Activated CD8-positive, alpha-beta T cell treated with anti-CD3 and anti-CD28 coated beads for 36 hours (primary cell): ENCODE measurements around the gene NBEAL2. TPM values are rescaled to one million over a fixed set of nuclear protein-coding genes. Genes with fewer than 3 reads are reported as not detected.
"Not testable (repeated sequence)": the region's sequence is repeated elsewhere in the genome, so short reads cannot be mapped to it uniquely, and the experiment has no call there.

ENCODE experiments used
- ATAC-seq: fragments of 200-7000 bp; cut with Tn5 transposase; one replicate; pipeline ENCODE4 v1.10.0; 2021; ENCODE audit warnings: mild to moderate bottlenecking, moderate library complexity
- CTCF ChIA-PET: fragments of 350-600 bp; sonication (Branson Sonifier 250); formaldehyde crosslinking; loops from one replicate; lab custom pipeline; 2021; ENCODE audit warnings: antibody characterized with exemption; lab: Charles Lee
- POLR2A ChIA-PET: fragments of 350-600 bp; sonication (Branson Sonifier 250); formaldehyde crosslinking; loops from one replicate; lab custom pipeline; 2021; ENCODE audit warnings: antibody characterized with exemption; lab: Charles Lee
- DNase-seq: peaks from one replicate; pipeline ENCODE4 v3.0.0-alpha.2; 2020
- H3K27ac Mint-ChIP-seq: one replicate; pipeline ENCODE4 v1.8.0; 2021; ENCODE audit warnings: mild to moderate bottlenecking, mixed read lengths
- H3K27me3 Mint-ChIP-seq: one replicate; pipeline ENCODE4 v1.8.0; 2021; ENCODE audit warnings: mixed read lengths
- H3K36me3 Mint-ChIP-seq: one replicate; pipeline ENCODE4 v1.8.0; 2021; ENCODE audit warnings: low read depth, mixed read lengths
- H3K4me1 Mint-ChIP-seq: one replicate; pipeline ENCODE4 v1.8.0; 2021; ENCODE audit warnings: low read depth, mixed read lengths
- H3K4me3 Mint-ChIP-seq: one replicate; pipeline ENCODE4 v1.8.0; 2021; ENCODE audit warnings: mild to moderate bottlenecking, moderate library complexity, mixed read lengths
- H3K9me3 Mint-ChIP-seq: one replicate; pipeline ENCODE4 v1.8.0; 2021; ENCODE audit warnings: mixed read lengths
- intact Hi-C: fragments of 100-400 bp; cut with micrococcal nuclease; formaldehyde crosslinking; loops from one replicate; pipeline ENCODE4 v1.10.0; 2022
- total RNA-seq, 2 experiments: library from RNA; stranded (reverse); gene quantifications; one replicate each; pipeline ENCODE4 v1.2.3, GENCODE V29; 2021
- TF ChIP-seq, protein P1 (sequence below): fragments of 200-600 bp; IDR thresholded peaks from one replicate; pipeline ENCODE4 v1.8.0; 2022; ENCODE audit warnings: antibody characterized with exemption, mild to moderate bottlenecking

Gene NBEAL2
- total RNA-seq, 2 experiments from 2014 or later = 58.9 to 63.7 TPM

DNA sequence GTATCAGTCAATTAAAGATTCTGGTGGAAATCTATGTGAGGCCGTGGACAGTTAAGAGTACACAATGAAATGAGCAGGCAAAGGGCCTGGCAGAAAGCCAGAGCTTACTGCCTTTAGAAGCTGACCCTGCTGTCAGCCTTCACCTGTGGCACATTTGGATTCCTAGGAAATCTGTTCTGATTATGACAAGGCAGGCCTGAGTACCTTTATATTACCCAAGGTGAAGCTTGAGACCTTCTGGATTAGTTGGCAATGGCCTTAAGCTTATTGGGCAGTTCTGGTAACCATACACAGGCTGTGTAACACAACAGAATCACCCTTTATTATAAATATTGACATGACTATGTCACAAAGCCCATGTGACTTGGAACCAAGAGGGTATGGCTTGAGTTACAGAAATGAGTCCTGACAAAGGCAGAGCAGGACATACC is 43.2 kb downstream of the NBEAL2 start:
- CTCF ChIA-PET = interaction anchor here (0.9 to 1.0 kb wide), 2 partner anchors 9 to 156 kb away, joined by 3 to 4 read pairs; no protein-coding TSS in a partner anchor
- Mint-ChIP-seq H3K36me3 (peaks cover 28% of the 10 kb centered on the region), H3K27ac (no peak overlapping the region), H3K4me3 (no peak overlapping the region), H3K27me3 (no peaks in the 10 kb centered on the region), H3K9me3 (no peaks in the 10 kb centered on the region), H3K4me1 (peaks cover 61% of the 10 kb centered on the region)
- POLR2A ChIA-PET = interaction anchor here (1.1 kb wide), 1 partner anchor 13 kb away, joined by 3 read pairs; no protein-coding TSS in a partner anchor
- DNase-seq (no peak), ATAC-seq (no peak)
- TF ChIP-seq, protein P1, sequence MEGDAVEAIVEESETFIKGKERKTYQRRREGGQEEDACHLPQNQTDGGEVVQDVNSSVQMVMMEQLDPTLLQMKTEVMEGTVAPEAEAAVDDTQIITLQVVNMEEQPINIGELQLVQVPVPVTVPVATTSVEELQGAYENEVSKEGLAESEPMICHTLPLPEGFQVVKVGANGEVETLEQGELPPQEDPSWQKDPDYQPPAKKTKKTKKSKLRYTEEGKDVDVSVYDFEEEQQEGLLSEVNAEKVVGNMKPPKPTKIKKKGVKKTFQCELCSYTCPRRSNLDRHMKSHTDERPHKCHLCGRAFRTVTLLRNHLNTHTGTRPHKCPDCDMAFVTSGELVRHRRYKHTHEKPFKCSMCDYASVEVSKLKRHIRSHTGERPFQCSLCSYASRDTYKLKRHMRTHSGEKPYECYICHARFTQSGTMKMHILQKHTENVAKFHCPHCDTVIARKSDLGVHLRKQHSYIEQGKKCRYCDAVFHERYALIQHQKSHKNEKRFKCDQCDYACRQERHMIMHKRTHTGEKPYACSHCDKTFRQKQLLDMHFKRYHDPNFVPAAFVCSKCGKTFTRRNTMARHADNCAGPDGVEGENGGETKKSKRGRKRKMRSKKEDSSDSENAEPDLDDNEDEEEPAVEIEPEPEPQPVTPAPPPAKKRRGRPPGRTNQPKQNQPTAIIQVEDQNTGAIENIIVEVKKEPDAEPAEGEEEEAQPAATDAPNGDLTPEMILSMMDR = no peak
- intact Hi-C loops = no loop called here

DNA sequence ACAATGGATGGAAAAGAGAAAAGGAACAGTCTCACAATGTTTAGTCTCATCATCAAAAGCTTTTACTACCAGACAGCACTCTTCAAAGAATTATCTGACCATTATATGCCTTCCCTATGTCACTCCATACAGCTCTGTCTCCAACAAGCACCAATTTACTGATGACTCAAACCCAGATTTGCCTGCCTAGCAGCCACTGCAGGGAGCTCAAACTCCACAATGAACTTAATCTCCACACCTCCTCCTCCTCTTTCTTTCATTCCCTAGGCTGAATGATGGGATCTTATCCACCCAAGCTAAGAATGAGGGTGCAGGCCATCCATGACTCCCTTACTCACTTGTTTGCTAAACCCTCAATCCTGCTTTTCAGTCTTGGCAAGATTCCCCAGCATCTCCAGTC is 45.5 kb downstream of the NBEAL2 start:
- peaks cover 51% of the 10 kb centered on the region for H3K4me1 Mint-ChIP-seq
- H3K27me3 Mint-ChIP-seq = no peaks in the 10 kb centered on the region
- no peak overlapping the region for H3K27ac Mint-ChIP-seq
- ChIA-PET POLR2A (no interaction called here), CTCF (no interaction called here)
- H3K4me3 Mint-ChIP-seq = no peak overlapping the region
- intact Hi-C loops = no loop called here
- no peaks in the 10 kb centered on the region for H3K9me3 Mint-ChIP-seq
- DNase-seq (no peak), ATAC-seq (peak; percentile 45)
- H3K36me3 Mint-ChIP-seq = peaks cover 26% of the 10 kb centered on the region
- TF ChIP-seq, protein P1 = no peak

DNA sequence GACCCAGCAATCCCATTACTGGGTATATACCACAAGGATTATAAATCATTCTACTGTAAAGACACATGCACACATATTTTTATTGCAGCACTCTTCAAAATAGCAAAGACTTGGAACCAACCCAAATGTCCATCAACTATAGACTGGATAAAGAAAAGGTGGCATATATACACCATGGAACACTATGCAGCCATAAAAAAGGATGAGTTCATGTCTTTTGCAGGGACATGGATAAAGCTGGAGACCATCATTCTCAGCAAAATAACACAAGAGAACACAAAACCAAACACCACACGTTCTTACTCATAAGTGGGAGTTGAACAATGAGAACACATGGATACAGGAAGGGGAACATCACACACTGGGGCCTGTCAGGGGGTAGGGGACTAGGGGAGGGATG is 47.0 kb downstream of the NBEAL2 start:
- CTCF ChIA-PET, DNase-seq, H3K4me3 Mint-ChIP-seq, intact Hi-C loops, POLR2A ChIA-PET, H3K27ac Mint-ChIP-seq, ATAC-seq, H3K27me3 Mint-ChIP-seq, H3K9me3 Mint-ChIP-seq: not testable (repeated sequence)
- peaks cover 24% of the 10 kb centered on the region for H3K36me3 Mint-ChIP-seq
- peaks cover 53% of the 10 kb centered on the region for H3K4me1 Mint-ChIP-seq

DNA sequence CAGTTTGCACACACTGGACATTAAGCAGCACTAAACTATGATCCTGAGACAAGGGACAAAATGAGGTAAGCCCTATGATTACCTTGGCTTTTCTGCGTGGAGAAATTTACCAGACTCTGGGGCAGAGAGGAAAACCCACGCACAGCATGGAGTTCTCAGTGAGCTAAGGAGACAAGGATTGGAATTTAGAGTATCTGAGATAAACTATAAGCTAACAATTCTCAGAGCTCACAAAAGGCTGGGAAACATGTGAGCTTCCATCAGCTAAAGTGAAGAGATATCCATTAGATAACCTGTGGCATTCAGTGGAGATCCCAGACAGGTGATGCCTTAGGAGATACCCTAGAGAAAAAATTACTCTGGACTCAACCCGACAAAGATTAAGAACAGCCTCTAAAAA is 48.7 kb downstream of the NBEAL2 start:
- DNase-seq (no peak), ATAC-seq (no peak)
- Mint-ChIP-seq H3K4me3 (no peak overlapping the region), H3K4me1 (peaks cover 56% of the 10 kb centered on the region), H3K36me3 (peaks cover 32% of the 10 kb centered on the region), H3K27me3 (no peaks in the 10 kb centered on the region), H3K9me3 (no peaks in the 10 kb centered on the region), H3K27ac (peak overlapping the region; percentile 46)
- CTCF ChIA-PET = interaction anchor here (1.1 to 1.4 kb wide), 2 partner anchors 18 to 104 kb away, joined by 3 read pairs; no protein-coding TSS in a partner anchor
- TF ChIP-seq, protein P1 = no peak
- POLR2A ChIA-PET = interaction anchor here (0.7 to 1.5 kb wide), 4 partner anchors 11 to 63 kb away, joined by 3 to 4 read pairs (median 3); partner anchors contain the start of gene NBEAL2
- intact Hi-C loops = no loop called here

DNA sequence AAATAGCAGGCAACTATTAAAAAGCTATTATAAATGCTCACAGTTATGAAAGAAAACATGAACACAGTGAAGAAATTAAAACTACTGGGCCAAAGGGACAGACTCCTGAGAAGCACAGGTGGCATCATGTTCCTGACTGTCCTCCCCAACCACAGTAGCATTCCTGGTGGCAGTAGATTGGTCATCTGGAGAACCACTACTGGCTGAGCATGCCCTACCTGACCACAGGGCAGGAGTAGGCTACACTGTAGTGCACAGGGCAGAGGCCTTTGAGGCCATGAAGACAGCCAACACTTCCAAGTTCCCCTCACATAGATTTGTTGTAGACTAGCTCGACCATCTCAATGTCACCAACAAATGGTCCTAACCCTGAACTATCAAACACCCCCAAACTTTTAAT is 49.2 kb downstream of the NBEAL2 start:
- H3K4me1 Mint-ChIP-seq = peaks cover 57% of the 10 kb centered on the region
- POLR2A ChIA-PET = interaction anchor here (1.0 to 1.5 kb wide), 3 partner anchors 11 to 136 kb away, joined by 3 to 4 read pairs (median 4); partner anchors contain the start of genes NBEAL2 and SETD2
- peaks cover 34% of the 10 kb centered on the region for H3K36me3 Mint-ChIP-seq

DNA sequence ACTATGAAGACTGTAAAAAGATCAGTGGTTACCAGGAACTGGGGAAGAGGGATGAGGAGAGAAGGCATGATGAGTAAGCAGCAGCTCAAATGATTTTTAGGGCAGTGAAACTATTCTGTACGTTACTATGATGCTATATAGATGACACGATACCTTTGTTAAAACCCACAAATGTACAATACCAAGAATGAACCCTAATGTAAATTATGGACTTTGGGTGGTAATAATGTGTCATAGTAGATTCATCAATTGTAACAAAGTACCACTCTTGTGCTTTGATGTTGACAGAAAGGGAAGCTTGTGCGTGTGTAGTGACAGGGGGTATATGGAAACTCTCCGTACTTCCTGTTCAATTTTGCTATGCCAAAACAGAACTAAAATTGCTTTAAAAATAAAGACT is 51.6 kb downstream of the NBEAL2 start:
- H3K4me1 Mint-ChIP-seq = peaks cover 44% of the 10 kb centered on the region

More for the DNA sequence above, 49.2 kb downstream of the NBEAL2 start:
- DNase-seq (no peak), ATAC-seq (no peak)
- H3K27me3 Mint-ChIP-seq = no peaks in the 10 kb centered on the region
- CTCF ChIA-PET = interaction anchor here (1.1 to 1.4 kb wide), 2 partner anchors 18 to 105 kb away, joined by 3 read pairs; no protein-coding TSS in a partner anchor
- intact Hi-C loops = no loop called here
- TF ChIP-seq, protein P1 = no peak
- peak overlapping the region; percentile 46 for H3K27ac Mint-ChIP-seq
- no peaks in the 10 kb centered on the region for H3K9me3 Mint-ChIP-seq
- no peak overlapping the region for H3K4me3 Mint-ChIP-seq

More for the DNA sequence above, 51.6 kb downstream of the NBEAL2 start:
- intact Hi-C loops, H3K27me3 Mint-ChIP-seq, H3K9me3 Mint-ChIP-seq: not testable (repeated sequence)
- ChIA-PET POLR2A (interaction anchor here (0.7 to 3.3 kb wide), 5 partner anchors 8 to 55 kb away, joined by 4 to 25 read pairs (median 6); partner anchors contain the start of genes CCDC12 and NBEAL2), CTCF (interaction anchor here (0.8 to 2.2 kb wide), 4 partner anchors 10 to 72 kb away, joined by 3 to 6 read pairs (median 5); no protein-coding TSS in a partner anchor)
- peak; percentile 94 for ATAC-seq
- Mint-ChIP-seq H3K27ac (peak overlapping the region; percentile 99), H3K36me3 (peaks cover 49% of the 10 kb centered on the region), H3K4me3 (peak overlapping the region; percentile 67)
- DNase-seq = peak; percentile 57
